ENCODE data around the gene E4F1. TPM values are rescaled to one million over a fixed set of nuclear protein-coding genes. Genes with fewer than 3 reads are reported as not detected.
A peak's percentile ranks its signal among the peaks of the same experiment; 100 is the strongest.

The E4F1 gene
- total RNA-seq, 1 experiment from 2014 or later = 34.4 TPM

- DNase-seq (ENCODE audit: low spot score) = no peak
- no peak for ATAC-seq
- Mint-ChIP-seq H3K9me3 (no peaks in the 10 kb centered on the region), H3K4me1 (peaks cover 24% of the 10 kb centered on the region), H3K27me3 (ENCODE audit: low read depth) (no peaks in the 10 kb centered on the region), H3K4me3 (peak overlapping the region; percentile 90), H3K36me3 (peaks cover 15% of the 10 kb centered on the region), H3K27ac (no peak overlapping the region)
- TF ChIP-seq PREB (CRISPR knock-in tag; IDR thresholded peaks at IDR 0.05; ENCODE audit: borderline replicate concordance) (no peak), CTCF (IDR thresholded peaks at IDR 0.05) (no peak), FOXJ3 (CRISPR knock-in tag; IDR thresholded peaks at IDR 0.05; ENCODE audit: borderline replicate concordance) (no peak), TEAD4 (CRISPR knock-in tag; IDR thresholded peaks at IDR 0.05) (no peak), ZNF416 (CRISPR knock-in tag; IDR thresholded peaks at IDR 0.05) (no peak), HMGXB4 (CRISPR knock-in tag; IDR thresholded peaks at IDR 0.05) (no peak)
- ChIA-PET CTCF (interaction anchor here (0.9 to 2.4 kb wide), 5 partner anchors 9 to 232 kb away, joined by 3 to 9 read pairs (median 5); partner anchors contain the start of gene DNASE1L2), POLR2A (interaction anchor here (0.7 kb wide), 1 partner anchor 52 kb away, joined by 3 read pairs; no protein-coding TSS in a partner anchor)
These were observed 46.7 kb downstream of the E4F1 start for GRCh38 chr16:2270070-2270462.

- Mint-ChIP-seq H3K4me1 (peaks cover 19% of the 10 kb centered on the region), H3K27ac (no peak overlapping the region), H3K36me3 (peaks cover 11% of the 10 kb centered on the region), H3K27me3 (ENCODE audit: low read depth) (no peaks in the 10 kb centered on the region), H3K4me3 (no peak overlapping the region), H3K9me3 (no peaks in the 10 kb centered on the region)
- CTCF ChIA-PET = interaction anchor here (0.9 to 2.4 kb wide), 6 partner anchors 8 to 231 kb away, joined by 3 to 9 read pairs (median 4); partner anchors contain the start of genes DNASE1L2 and ECI1
- no peak for ATAC-seq
- no peak for DNase-seq (ENCODE audit: low spot score)
- POLR2A ChIA-PET = interaction anchor here (0.6 to 0.7 kb wide), 2 partner anchors 51 to 67 kb away, joined by 3 read pairs; no protein-coding TSS in a partner anchor
- TF ChIP-seq SMAD4 (CRISPR knock-in tag; IDR thresholded peaks at IDR 0.05) (no peak), IRF1 (CRISPR knock-in tag; IDR thresholded peaks at IDR 0.05) (no peak), E2F4 (CRISPR knock-in tag; IDR thresholded peaks at IDR 0.05; ENCODE audit: borderline replicate concordance, low read depth) (no peak), PRRX2 (CRISPR knock-in tag; IDR thresholded peaks at IDR 0.05) (no peak), SP1 (CRISPR knock-in tag; conservative IDR thresholded peaks at IDR 0.05) (no peak), JAZF1 (CRISPR knock-in tag; IDR thresholded peaks at IDR 0.05) (no peak), TEAD4 (CRISPR knock-in tag; IDR thresholded peaks at IDR 0.05) (no peak), JUN (CRISPR knock-in tag; IDR thresholded peaks at IDR 0.05) (no peak), ZSCAN18 (CRISPR knock-in tag; IDR thresholded peaks at IDR 0.05) (no peak), ZNF423 (CRISPR knock-in tag; IDR thresholded peaks at IDR 0.05) (no peak), CBFB (CRISPR knock-in tag; IDR thresholded peaks at IDR 0.05; ENCODE audit: low read depth) (no peak), GABPB1 (CRISPR knock-in tag; IDR thresholded peaks at IDR 0.05) (no peak), TEAD1 (CRISPR knock-in tag; IDR thresholded peaks at IDR 0.05) (no peak), ATF2 (CRISPR knock-in tag; IDR thresholded peaks at IDR 0.05; ENCODE audit: borderline replicate concordance, low read depth) (no peak), NR1H2 (CRISPR knock-in tag; IDR thresholded peaks at IDR 0.05) (no peak), HMGA2 (CRISPR knock-in tag; IDR thresholded peaks at IDR 0.05) (no peak)
These were observed 47.4 kb downstream of the E4F1 start for GRCh38 chr16:2270588-2271470.
